Heart right ventricle (tissue), 16 donors: Measurements from ENCODE around the gene FYN. TPM values are rescaled to one million over a fixed set of nuclear protein-coding genes. Genes with fewer than 3 reads are reported as not detected.
A peak's percentile ranks its signal among the peaks of the same experiment; 100 is the strongest.

Experiments
- ATAC-seq, 8 donors: fragments of 200-7000 bp; cut with Tn5 transposase; one replicate each; pipeline ENCODE4 v1.9.1; 2020; ENCODE audit warnings: mild to moderate bottlenecking in 8 of 8, moderate library complexity in 8 of 8, moderate number of reproducible peaks in 1 of 8
- DNase-seq, 2 donors: peaks; one replicate each; pipeline ENCODE4 v3.0.0-alpha.2; 2020
- H3K27ac ChIP-seq, 10 donors: fragments of 200-600 bp; sonication (generic) in 2 of 10; one replicate each; pipeline versions ENCODE4 v1.5.0 to v1.8.0; 2020 to 2022; ENCODE audit warnings: mild to moderate bottlenecking in 3 of 10
- H3K27me3 ChIP-seq, 7 donors: fragments of 200-600 bp; one replicate each; pipeline ENCODE4 v1.8.0; 2021 to 2022; ENCODE audit warnings: mild to moderate bottlenecking in 2 of 7
- H3K36me3 ChIP-seq, 9 donors: fragments of 200-600 bp; sonication (generic) in 1 of 9; one replicate each; pipeline versions ENCODE4 v1.5.0 to v1.8.0; 2020 to 2022; ENCODE audit warnings: mild to moderate bottlenecking in 2 of 9
- H3K4me1 ChIP-seq, 9 donors: fragments of 200-600 bp; sonication (generic) in 1 of 9; one replicate each; pipeline versions ENCODE4 v1.5.0 to v1.8.0; 2020 to 2022; ENCODE audit warnings: mild to moderate bottlenecking in 4 of 9
- H3K4me3 ChIP-seq, 10 donors: fragments of 200-600 bp; sonication (generic) in 2 of 10; one replicate each; pipeline versions ENCODE4 v1.5.0 to v1.8.0; 2020 to 2022; ENCODE audit warnings: mild to moderate bottlenecking in 7 of 10, moderate library complexity in 2 of 10
- H3K9me3 ChIP-seq, 11 donors: fragments of 200-600 bp in 10 of 11; sonication (generic) in 2 of 11; one replicate each; pipeline versions ENCODE4 v1.5.0 to v1.8.0; 2013 to 2022; ENCODE audit warnings: mild to moderate bottlenecking in 2 of 11, control low read depth in 1 of 11, moderate library complexity in 1 of 11
- CTCF ChIP-seq, 9 donors: fragments of 200-600 bp; sonication (generic) in 2 of 9; IDR thresholded peaks; one replicate each; pipeline versions ENCODE4 v1.5.0 to v1.8.0; 2021 to 2022; ENCODE audit warnings: antibody characterized with exemption in 9 of 9, mild to moderate bottlenecking in 5 of 9, moderate library complexity in 1 of 9
- WGBS, 2 donors: extraction: QIAGEN DNeasy Blood & Tissue Kit; methylation state at CpG; one replicate each; pipeline ENCODE4 v1.1.7; 2013; ENCODE audit warnings: inconsistent platforms in 1 of 2; 5-methylcytosine and 5-hydroxymethylcytosine counted together
- intact Hi-C, 10 donors: fragments of 100-400 bp; cut with DNase I; formaldehyde crosslinking; loops; one replicate each; pipeline versions ENCODE4 v1.11.1 to v1.14.2; 2022
- polyA plus RNA-seq, 2 donors: library from polyadenylated mRNA; stranded (reverse); fragments of 200-250 nt; gene quantifications; one replicate each; pipeline ENCODE4 v1.2.3, GENCODE V29; 2013
- total RNA-seq, 10 donors: library from RNA; stranded (reverse); fragmentation: NEBNext Ultra II Directional in 3 of 10; extraction: Animal tissue kit (Norgen Biotek cat#: 25700) in 3 of 10; gene quantifications; one replicate each; pipeline versions ENCODE4 v1.2.1 to v1.2.4, GENCODE V29; 2021 to 2023
- donor health status: Arrhythmogenic right ventricular cardiomyopathy.
- donor health status: ischemic (EF 13 %, LVEDD 7.1; RV severe dilation, severe dysfunction).
- donor health status: healthy with polysubstance abuse.
- donor health status: DM: no; HTN: yes; CAD: no.
- donor health status: DM: no; HTN: no; CAD: no.
- donor health status: ischemic (EF 25% LVEDD 6.9; RV normal size, moderate dysfunction).
- donor health status: ischemic (EF 25% LVEDD 5.7; RV mildly dilated, moderate dysfunction).
- donor health status: healthy.
- donor health status: DM: yes; HTN: yes; CAD: no.
- donor health status: Ischemic cardiomyopathy.
- donor health status: ischemic (EF 35%, LVEDD 5.7; RV mildly dilated, moderate dysfunction).
- donor health status: nonischemic (EF 11% LVEDD 7.7; RV severe dilation, severe dysfunction).
- donor health status: DM: yes; HTN: yes; CAD: no.
- donor health status: PGD.
- donor health status: ischemic (EF 29% LVEDD 5.4; RV normal size, mild dysfunction).
- donor health status: nonischemic (EF 23%, LVEDD 6.1; RV moderate dilation, normal function).

The FYN gene
- total and polyA plus RNA-seq, 12 donors: 19.1 to 58.1 (median 42.2) TPM

GRCh38 chr6:111782887-111783466 lies 90.3 kb downstream of the FYN start:
- no peak overlapping the region for H3K4me3 ChIP-seq
- 36 to 39% methylated on average over 3 of the region's 3 CpGs for WGBS, 2 donors
- H3K27me3 ChIP-seq: no peaks in the 10 kb centered on the region
- ATAC-seq: peak in 1 of 8 donors; percentile 14
- no peak for DNase-seq
- peaks cover 0 to 9% (median 0%) of the 10 kb centered on the region in 9 donors for H3K36me3 ChIP-seq
- intact Hi-C loops: no loop called here
- no peaks in the 10 kb centered on the region for H3K9me3 ChIP-seq
- peaks cover 8 to 65% (median 54%) of the 10 kb centered on the region in 9 donors for H3K4me1 ChIP-seq
- TF ChIP-seq CTCF (IDR thresholded peaks at IDR 0.05): no peak
- peak overlapping the region in 3 of 10 donors; percentile 17 to 75 (median 67) for H3K27ac ChIP-seq

GRCh38 chr6:111782192-111782809 lies 91.0 kb downstream of the FYN start:
- peaks cover 8 to 71% (median 61%) of the 10 kb centered on the region in 9 donors for H3K4me1 ChIP-seq
- 85 to 89% methylated on average over 5 of the region's 5 CpGs for WGBS, 2 donors
- no peak for ATAC-seq
- no peak overlapping the region for H3K4me3 ChIP-seq
- intact Hi-C loops: no loop called here
- H3K9me3 ChIP-seq: no peaks in the 10 kb centered on the region
- DNase-seq: no peak
- H3K36me3 ChIP-seq: peaks cover 0 to 11% (median 0%) of the 10 kb centered on the region in 9 donors
- peak overlapping the region in 2 of 10 donors; percentile 23 to 75 for H3K27ac ChIP-seq
- H3K27me3 ChIP-seq: no peaks in the 10 kb centered on the region
- TF ChIP-seq CTCF (IDR thresholded peaks at IDR 0.05): no peak

- WGBS, 2 donors: 60 to 62% methylated on average over 11 of the region's 11 CpGs
- Histone ChIP-seq H3K27ac (peak overlapping the region in 5 of 10 donors; percentile 1 to 61 (median 25)), H3K9me3 (no peaks in the 10 kb centered on the region), H3K4me3 (no peak overlapping the region), H3K27me3 (no peaks in the 10 kb centered on the region), H3K4me1 (peaks cover 12 to 81% (median 68%) of the 10 kb centered on the region in 9 donors), H3K36me3 (peaks cover 0 to 11% (median 0%) of the 10 kb centered on the region in 9 donors)
- ATAC-seq (peak in 6 of 8 donors; percentile 24 to 53 (median 44)), DNase-seq (no peak)
- TF ChIP-seq CTCF (IDR thresholded peaks at IDR 0.05): no peak
- intact Hi-C loops: no loop called here
These were observed 92.1 kb downstream of the FYN start for GRCh38 chr6:111781041-111781708.

GRCh38 chr6:111780393-111780792 lies 92.9 kb downstream of the FYN start:
- H3K36me3 ChIP-seq: peaks cover 0 to 11% (median 0%) of the 10 kb centered on the region in 9 donors
- no peak for DNase-seq
- WGBS, 2 donors: 90% methylated on average over 5 of the region's 5 CpGs
- no peak overlapping the region for H3K4me3 ChIP-seq
- peak overlapping the region in 4 of 10 donors; percentile 1 to 61 (median 36) for H3K27ac ChIP-seq
- ATAC-seq: no peak
- H3K9me3 ChIP-seq: no peaks in the 10 kb centered on the region
- H3K27me3 ChIP-seq: no peaks in the 10 kb centered on the region
- no peak for TF ChIP-seq CTCF (IDR thresholded peaks at IDR 0.05)
- peaks cover 18 to 85% (median 74%) of the 10 kb centered on the region in 9 donors for H3K4me1 ChIP-seq
- intact Hi-C loops: no loop called here
